ENCODE results near the gene DCLK2. TPM values are rescaled to one million over a fixed set of nuclear protein-coding genes. Genes with fewer than 3 reads are reported as not detected.

DCLK2 gene
- total RNA-seq, 2 experiments from 2014 or later: not detected

DNA sequence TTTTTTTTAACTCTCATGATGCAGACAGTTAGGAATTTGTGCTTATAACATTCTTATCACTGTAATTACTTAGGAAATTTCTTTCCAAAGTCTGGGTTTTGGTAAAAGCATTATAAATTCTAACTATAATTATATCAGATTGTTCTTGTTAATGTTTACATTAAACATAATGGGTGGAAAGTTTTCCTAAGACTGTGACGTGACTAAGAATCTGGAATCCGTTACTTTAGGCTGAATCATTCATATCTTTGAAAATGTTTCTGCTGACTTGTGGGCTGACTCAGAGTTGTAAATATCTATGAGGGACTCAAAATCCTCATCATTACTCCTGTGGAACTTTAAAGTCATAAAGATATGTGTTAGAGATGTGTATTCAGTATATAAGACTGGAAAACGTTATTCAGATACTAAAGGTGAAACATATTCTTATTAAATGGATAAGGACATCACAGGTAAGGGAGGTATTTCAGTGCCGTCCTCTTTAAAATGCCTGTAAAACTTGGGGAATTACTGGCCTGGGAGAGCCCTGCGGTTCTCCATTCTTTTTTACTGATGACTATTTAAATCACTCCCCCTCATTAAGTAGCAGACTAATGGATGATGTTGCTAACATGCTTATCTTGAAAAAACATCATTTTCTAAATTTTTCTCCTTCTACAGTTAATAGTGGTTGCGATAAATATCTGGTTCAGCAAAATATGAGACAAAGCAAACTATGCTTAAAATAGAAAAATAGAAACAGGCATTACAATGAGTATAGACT lies 159.0 kb downstream of the DCLK2 start:
- Histone ChIP-seq H3K79me2 (ENCODE audit: insufficient read depth, low read depth, low read length) (no peaks in the 10 kb centered on the region), H2AFZ (ENCODE audit: low read length) (no peak overlapping the region), H3K27ac (ENCODE audit: low read depth, low read length, poor library complexity, severe bottlenecking) (no peak overlapping the region), H3K9me2 (ENCODE audit: insufficient read depth, low read length) (no peaks in the 10 kb centered on the region), H4K20me1 (ENCODE audit: insufficient read depth, low read length) (no peaks in the 10 kb centered on the region), H3K4me3 (ENCODE audit: low read depth, low read length, poor library complexity, severe bottlenecking) (no peak overlapping the region), H3K4me2 (ENCODE audit: low read length) (no peak overlapping the region), H3K9me3 (ENCODE audit: low read length) (no peaks in the 10 kb centered on the region), H3K4me1 (ENCODE audit: insufficient read depth, low read length, poor library complexity, severe bottlenecking) (no peaks in the 10 kb centered on the region), H3K36me3 (ENCODE audit: insufficient read depth, low read length) (no peaks in the 10 kb centered on the region)
- ChIA-PET POLR2A (no interaction called here), CTCF (ENCODE audit: unreplicated experiment) (no interaction called here)
- no peak for DNase-seq (ENCODE audit: low spot score)
- intact Hi-C loops (cut with micrococcal nuclease; ENCODE audit: unreplicated experiment): no loop called here
- no TSS peak for BruUV-seq (replicated peaks)
- no peak for TF ChIP-seq EZH2phosphoT487 (IDR thresholded peaks at IDR 0.05; ENCODE audit: borderline replicate concordance, low read depth, low read length)
- TF ChIP-seq, protein P1, sequence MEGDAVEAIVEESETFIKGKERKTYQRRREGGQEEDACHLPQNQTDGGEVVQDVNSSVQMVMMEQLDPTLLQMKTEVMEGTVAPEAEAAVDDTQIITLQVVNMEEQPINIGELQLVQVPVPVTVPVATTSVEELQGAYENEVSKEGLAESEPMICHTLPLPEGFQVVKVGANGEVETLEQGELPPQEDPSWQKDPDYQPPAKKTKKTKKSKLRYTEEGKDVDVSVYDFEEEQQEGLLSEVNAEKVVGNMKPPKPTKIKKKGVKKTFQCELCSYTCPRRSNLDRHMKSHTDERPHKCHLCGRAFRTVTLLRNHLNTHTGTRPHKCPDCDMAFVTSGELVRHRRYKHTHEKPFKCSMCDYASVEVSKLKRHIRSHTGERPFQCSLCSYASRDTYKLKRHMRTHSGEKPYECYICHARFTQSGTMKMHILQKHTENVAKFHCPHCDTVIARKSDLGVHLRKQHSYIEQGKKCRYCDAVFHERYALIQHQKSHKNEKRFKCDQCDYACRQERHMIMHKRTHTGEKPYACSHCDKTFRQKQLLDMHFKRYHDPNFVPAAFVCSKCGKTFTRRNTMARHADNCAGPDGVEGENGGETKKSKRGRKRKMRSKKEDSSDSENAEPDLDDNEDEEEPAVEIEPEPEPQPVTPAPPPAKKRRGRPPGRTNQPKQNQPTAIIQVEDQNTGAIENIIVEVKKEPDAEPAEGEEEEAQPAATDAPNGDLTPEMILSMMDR (conservative IDR thresholded peaks at IDR 0.05; ENCODE audit: low read length): no peak

DNA sequence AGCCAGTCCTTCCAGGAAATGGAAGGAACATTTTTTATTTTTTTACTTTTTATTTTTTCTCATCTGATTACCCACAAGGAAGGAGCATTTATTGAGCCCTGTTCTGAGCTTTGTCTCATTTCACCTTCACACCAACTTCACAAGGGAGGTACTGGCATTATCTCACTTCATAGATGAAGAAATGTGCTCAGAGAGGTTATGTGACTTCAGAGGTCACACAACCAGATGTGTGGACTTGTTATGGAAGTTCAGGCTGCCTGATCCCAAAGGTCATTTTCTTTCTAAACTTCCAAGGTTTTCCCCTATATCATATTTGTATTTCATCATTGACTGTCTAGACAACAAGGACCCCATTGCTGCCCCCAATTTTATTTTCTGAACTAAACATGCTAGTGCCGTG lies 160.3 kb downstream of the DCLK2 start:
- Histone ChIP-seq H3K4me1 (ENCODE audit: insufficient read depth, low read length, poor library complexity, severe bottlenecking) (no peaks in the 10 kb centered on the region), H3K27ac (ENCODE audit: low read depth, low read length, poor library complexity, severe bottlenecking) (no peak overlapping the region), H3K9me2 (ENCODE audit: insufficient read depth, low read length) (no peaks in the 10 kb centered on the region), H3K4me2 (ENCODE audit: low read length) (no peak overlapping the region), H3K79me2 (ENCODE audit: insufficient read depth, low read depth, low read length) (no peaks in the 10 kb centered on the region), H2AFZ (ENCODE audit: low read length) (no peak overlapping the region), H3K36me3 (ENCODE audit: insufficient read depth, low read length) (no peaks in the 10 kb centered on the region), H3K9me3 (ENCODE audit: low read length) (no peaks in the 10 kb centered on the region), H4K20me1 (ENCODE audit: insufficient read depth, low read length) (no peaks in the 10 kb centered on the region), H3K4me3 (ENCODE audit: low read depth, low read length, poor library complexity, severe bottlenecking) (no peak overlapping the region)
- no TSS peak for BruUV-seq (replicated peaks)
- DNase-seq (ENCODE audit: low spot score): no peak
- ChIA-PET POLR2A (no interaction called here), CTCF (ENCODE audit: unreplicated experiment) (no interaction called here)
- TF ChIP-seq, protein P1 (conservative IDR thresholded peaks at IDR 0.05; ENCODE audit: low read length): no peak
- TF ChIP-seq EZH2phosphoT487 (IDR thresholded peaks at IDR 0.05; ENCODE audit: borderline replicate concordance, low read depth, low read length): no peak
- intact Hi-C loops (cut with micrococcal nuclease; ENCODE audit: unreplicated experiment): no loop called here

DNA sequence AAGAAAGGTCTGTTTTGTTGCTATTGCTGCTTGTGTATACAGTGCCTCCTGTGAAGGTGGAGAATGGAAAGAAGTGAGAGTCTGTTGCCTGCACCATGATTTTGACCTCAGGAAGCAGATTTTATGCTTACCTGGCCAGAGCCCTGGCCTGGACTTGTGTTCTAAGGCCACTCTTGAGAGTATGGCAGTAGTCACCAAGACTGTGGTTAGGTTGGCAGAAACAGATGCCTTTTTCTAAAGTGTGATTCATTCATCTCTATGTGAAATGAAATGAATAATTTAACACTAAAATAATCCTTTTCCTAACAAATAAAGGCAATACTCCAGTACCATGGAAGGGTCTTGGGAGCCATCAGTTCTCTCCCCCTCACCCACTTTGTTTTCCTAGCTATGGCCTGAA lies 161.8 kb downstream of the DCLK2 start:
- no peak overlapping the region for H3K4me3 ChIP-seq (ENCODE audit: low read depth, low read length, poor library complexity, severe bottlenecking)
- no peaks in the 10 kb centered on the region for H3K4me1 ChIP-seq (ENCODE audit: insufficient read depth, low read length, poor library complexity, severe bottlenecking)
- intact Hi-C loops (cut with micrococcal nuclease; ENCODE audit: unreplicated experiment): loop anchor here (5.0 kb wide), 1 partner anchor 243 kb away; no protein-coding TSS in a partner anchor
- H4K20me1 ChIP-seq (ENCODE audit: insufficient read depth, low read length): no peaks in the 10 kb centered on the region
- H3K4me2 ChIP-seq (ENCODE audit: low read length): no peak overlapping the region
- CTCF ChIA-PET (ENCODE audit: unreplicated experiment): no interaction called here
- TF ChIP-seq EZH2phosphoT487 (IDR thresholded peaks at IDR 0.05; ENCODE audit: borderline replicate concordance, low read depth, low read length): no peak
- TF ChIP-seq, protein P1 (conservative IDR thresholded peaks at IDR 0.05; ENCODE audit: low read length): no peak
- DNase-seq (ENCODE audit: low spot score): no peak
- no TSS peak for BruUV-seq (replicated peaks)
- H3K9me2 ChIP-seq (ENCODE audit: insufficient read depth, low read length): no peaks in the 10 kb centered on the region
- H2AFZ ChIP-seq (ENCODE audit: low read length): no peak overlapping the region
- H3K27ac ChIP-seq (ENCODE audit: low read depth, low read length, poor library complexity, severe bottlenecking): no peak overlapping the region
- no peaks in the 10 kb centered on the region for H3K79me2 ChIP-seq (ENCODE audit: insufficient read depth, low read depth, low read length)
- no peaks in the 10 kb centered on the region for H3K36me3 ChIP-seq (ENCODE audit: insufficient read depth, low read length)
- POLR2A ChIA-PET: no interaction called here
- no peaks in the 10 kb centered on the region for H3K9me3 ChIP-seq (ENCODE audit: low read length)

All from OCI-LY7 (cell line).